LNCAP (cell line): ENCODE data around the gene ADAR.

Experiments used
- TF ChIP-seq, protein P1 (sequence below): fragments of 450-650 bp; IDR thresholded peaks from 2 replicates; pipeline ENCODE4 v1.5.1; 2017; ENCODE audit warnings: mild to moderate bottlenecking

ADAR gene

DNA sequence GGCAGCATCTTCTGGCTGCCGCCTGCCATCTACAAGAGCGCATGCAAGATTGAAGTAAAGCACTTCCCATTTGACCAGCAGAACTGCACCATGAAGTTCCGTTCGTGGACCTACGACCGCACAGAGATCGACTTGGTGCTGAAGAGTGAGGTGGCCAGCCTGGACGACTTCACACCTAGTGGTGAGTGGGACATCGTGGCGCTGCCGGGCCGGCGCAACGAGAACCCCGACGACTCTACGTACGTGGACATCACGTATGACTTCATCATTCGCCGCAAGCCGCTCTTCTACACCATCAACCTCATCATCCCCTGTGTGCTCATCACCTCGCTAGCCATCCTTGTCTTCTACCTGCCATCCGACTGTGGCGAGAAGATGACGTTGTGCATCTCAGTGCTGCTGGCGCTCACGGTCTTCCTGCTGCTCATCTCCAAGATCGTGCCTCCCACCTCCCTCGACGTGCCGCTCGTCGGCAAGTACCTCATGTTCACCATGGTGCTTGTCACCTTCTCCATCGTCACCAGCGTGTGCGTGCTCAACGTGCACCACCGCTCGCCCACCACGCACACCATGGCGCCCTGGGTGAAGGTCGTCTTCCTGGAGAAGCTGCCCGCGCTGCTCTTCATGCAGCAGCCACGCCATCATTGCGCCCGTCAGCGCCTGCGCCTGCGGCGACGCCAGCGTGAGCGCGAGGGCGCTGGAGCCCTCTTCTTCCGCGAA is 36.6 kb downstream of the ADAR start:
- TF ChIP-seq, protein P1, sequence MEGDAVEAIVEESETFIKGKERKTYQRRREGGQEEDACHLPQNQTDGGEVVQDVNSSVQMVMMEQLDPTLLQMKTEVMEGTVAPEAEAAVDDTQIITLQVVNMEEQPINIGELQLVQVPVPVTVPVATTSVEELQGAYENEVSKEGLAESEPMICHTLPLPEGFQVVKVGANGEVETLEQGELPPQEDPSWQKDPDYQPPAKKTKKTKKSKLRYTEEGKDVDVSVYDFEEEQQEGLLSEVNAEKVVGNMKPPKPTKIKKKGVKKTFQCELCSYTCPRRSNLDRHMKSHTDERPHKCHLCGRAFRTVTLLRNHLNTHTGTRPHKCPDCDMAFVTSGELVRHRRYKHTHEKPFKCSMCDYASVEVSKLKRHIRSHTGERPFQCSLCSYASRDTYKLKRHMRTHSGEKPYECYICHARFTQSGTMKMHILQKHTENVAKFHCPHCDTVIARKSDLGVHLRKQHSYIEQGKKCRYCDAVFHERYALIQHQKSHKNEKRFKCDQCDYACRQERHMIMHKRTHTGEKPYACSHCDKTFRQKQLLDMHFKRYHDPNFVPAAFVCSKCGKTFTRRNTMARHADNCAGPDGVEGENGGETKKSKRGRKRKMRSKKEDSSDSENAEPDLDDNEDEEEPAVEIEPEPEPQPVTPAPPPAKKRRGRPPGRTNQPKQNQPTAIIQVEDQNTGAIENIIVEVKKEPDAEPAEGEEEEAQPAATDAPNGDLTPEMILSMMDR = no peak

DNA sequence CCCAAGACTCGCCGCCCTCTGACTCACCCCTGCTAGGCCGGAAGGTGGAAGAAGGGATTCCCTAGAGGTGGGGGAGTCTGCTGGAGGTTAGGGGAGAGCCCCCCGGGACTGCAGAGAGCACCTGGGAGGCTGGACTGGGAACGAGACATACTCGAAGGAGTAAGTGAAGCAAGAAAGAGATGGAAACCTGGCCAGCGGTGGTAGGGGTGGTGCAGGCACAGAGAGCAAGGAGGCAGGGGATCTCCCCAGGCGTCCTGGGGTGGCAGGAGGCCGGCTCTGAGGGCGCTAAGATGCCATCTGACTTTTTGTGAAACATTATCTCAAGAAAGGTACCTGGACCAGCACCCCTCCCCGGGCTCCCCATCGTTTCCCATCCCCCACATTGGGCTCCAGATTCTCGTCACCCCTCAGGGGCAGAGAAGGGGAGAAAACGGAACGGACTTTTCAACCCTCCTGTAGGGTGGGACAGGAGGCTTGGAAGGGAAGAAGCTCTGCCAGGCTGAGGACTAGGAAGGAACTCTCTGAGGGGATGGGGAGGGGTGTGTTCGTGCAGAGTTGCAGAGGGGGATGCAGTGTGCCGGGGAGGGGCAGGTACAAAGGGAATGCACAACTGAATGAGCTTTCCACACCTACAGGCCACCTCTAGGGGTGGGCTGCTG is 39.7 kb downstream of the ADAR start:
- TF ChIP-seq, protein P1 = no peak

DNA sequence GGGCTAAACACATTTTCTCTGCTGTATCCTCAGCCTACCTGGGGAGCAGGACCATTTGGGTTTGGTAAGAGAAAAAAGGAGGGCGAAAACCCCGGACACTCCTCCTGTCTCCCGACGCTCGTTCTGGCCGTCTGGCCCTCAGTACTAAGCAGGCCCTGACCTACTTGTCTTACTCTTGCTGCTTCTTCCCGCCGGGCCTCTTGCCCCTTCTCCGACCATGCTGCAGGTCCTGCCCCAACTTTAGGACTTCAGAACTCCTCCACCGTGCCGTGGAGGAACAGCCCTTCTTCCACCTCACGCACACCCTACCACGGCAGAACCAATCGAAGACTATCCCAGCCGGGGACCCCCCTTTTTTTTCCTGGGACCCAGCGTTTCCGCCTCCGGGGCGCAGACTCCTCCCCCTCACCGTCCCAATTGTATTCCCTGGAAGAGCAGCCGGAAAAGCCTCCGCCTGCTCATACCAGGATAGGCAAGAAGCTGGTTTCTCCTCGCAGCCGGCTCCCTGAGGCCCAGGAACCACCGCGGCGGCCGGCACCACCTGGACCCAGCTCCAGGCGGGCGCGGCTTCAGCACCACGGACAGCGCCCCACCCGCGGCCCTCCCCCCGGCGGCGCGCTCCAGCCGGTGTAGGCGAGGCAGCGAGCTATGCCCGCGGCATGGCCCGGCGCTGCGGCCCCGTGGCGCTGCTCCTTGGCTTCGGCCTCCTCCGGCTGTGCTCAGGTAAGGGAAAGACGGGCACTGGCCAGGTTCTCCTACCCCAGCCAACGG is 40.4 kb downstream of the ADAR start, which contains the start of gene CHRNB2:
Gene CHRNB2, plus strand, starts transcription at position 393 of the 771 bp plus-strand sequence. Its CDS starts 267 bp downstream, at position 660.
- TF ChIP-seq, protein P1 = no peak

DNA sequence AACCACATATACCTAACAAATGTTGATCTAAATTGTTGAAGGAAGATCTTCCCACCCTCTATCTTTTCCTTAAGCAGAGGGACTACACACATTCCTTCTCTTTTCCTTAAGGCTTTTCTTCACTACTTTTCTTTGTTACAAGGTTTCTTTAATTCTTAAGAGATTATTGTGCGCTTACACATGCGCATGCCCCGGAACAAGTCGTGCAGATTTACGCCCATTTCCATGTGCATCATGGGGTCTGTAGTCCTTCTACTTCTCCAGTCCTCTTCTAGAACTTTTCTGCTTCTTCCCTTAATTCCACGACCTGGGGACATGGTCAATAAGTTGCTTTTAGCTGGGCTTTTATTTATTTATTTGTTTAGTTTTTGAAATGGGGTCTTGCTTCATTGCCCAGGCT is 42.1 kb downstream of the ADAR start:
- TF ChIP-seq, protein P1 = no peak

DNA sequence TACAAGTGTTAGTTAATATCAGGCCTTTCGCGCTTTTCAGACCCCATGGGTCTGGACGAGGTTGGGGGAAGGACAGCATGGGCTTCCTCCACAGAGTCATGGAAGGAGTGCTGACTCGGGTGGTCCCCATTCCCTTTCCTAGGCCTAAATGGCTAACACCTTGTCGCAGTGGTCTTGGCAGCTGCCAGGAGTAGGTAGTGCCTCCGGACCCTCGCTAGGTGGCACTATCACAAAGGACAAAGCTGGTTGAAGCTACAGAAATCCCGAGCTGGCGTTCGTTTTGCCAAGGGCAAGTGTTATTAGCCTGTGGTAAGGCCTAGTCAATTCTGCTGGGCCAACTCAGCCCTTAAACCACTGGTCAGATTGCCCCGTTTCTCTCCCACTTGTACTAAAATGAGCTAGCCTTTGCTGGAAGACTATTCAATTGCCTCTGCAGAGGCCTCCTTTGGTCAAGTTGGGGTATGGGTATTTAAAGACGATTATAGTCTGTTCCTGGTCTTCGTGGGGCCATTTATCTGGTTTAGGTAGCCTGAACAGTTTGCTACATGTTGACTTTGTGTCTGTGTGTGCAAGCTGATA is 48.4 kb downstream of the ADAR start:
- TF ChIP-seq, protein P1 = peak; percentile 97

DNA sequence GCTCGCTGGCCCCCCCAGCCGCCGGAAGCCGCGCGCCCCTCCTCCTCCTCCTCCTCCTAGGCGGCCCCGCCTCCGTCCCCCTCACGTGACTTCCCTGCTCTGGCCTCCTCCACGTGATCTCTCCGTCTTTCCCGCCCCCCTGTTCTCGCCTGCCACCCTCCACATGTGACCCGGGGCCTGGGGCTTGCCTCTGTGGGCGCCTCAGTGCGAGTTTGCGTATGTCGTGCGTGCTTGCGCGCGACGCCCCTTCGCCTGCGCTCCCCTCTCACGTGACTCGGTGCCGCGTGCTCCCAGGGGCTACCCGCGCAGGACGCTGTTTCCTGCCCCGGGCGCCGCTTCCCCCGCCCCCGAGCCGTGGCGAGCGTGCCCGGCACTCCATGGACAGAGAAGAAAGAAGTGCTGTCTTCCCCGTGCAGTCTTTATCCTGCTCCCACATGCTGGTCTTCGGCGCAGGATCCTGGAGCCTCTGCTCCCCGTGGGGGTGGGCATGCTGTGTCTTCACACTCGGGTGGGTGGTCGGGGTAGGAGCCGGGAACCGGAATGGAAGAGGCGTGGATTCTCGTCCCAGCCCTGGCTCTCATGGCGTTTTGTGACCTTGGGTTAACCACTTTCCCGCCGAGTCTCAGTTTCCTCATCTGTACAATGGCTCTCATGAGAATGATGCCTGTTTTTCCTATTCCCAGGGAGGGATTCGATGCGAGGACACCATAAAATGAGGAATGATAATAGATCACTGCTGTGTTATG is 49.1 kb downstream of the ADAR start:
- TF ChIP-seq, protein P1 = no peak
